Measurements from ENCODE around the gene GPX7.
"Not testable (repeated sequence)": the region's sequence is repeated elsewhere in the genome, so short reads cannot be mapped to it uniquely, and the experiment has no call there.

The GPX7 gene

DNA sequence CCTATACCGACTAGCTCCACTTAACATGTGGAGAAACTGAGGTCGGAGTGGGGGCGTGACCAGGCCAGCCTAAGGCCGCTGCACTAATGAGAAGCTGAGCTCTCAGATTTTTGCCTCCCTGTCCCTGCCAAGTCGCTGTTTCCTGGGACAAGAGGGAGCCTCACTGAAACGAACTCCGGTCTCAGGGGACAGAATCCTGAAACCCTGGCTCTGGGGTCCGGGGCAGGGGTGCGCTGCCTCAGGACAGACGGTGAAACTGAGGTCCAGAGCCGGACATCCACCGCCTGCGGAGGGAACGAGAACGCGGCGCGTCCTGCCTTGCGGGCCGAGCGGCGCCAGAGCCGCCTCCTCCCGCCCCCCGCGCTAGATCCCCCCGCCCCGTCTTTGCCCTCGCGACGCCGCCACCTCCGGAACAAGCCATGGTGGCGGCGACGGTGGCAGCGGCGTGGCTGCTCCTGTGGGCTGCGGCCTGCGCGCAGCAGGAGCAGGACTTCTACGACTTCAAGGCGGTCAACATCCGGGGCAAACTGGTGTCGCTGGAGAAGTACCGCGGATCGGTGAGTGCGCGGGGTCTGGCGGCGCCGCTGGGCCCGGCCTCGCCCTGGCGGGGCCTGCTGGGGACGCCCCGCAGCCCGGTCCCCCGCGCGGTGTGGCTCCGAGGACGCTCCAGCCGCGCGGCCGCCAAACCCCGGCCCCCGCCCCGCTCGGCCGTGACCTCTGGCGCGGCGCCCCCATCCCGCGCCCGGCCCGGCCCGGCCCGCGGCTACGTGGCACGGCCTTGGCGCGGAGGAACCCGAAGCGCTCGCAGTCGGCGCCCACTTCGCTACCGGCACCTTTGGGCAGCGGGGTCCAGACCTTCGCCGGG is at the start of gene GPX7:
GPX7 (plus strand) TSS at position 381 of the 865 bp plus-strand sequence; CDS start at position 420, 39 bp downstream.
- DNase-seq (ENCODE audit: low read depth), result peak; percentile 14

DNA sequence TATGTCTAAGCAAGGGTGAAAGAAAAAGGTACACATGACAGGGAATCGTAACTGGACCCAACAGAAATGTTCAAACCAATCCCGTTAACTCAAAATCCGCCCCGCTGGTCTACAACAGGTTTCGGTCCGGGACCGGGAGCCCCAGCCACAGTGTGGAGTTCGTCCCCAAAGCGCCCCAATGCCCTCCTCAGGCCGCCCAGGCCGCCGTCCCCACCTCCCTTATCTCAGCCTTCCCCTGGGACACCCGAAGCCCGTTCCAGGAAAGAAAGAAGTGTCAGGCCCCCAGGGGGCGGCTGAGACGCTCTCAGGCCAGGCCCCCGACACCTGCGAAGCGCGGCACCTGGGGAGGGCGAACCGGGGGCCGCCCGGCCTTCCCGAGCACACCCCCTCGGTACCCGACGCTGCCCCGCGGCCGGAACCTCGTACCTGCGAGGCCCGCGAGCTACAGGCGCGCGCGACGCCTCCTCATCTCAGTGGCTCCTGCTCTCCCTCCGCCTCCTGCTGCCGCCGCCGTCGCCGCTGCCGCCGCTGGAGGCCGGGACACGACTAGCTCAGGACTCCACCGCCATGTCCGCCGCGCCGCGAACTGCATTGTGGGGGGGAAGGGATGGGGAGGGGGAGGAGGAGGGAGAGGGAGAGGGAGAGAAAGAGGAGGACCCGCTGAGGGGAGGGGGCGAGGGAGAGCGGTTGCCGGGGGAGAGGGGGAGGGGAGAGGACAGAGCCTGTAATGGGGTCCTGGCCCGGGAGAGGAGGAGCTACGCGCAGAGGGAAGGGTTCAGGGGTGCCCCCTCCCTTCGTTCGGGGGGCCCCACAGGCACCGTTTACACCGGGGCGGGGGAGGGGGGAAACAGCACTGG is 49.4 kb upstream of the GPX7 start, which contains the start of gene TUT4:
TUT4 (minus strand) TSS at position 588 of the 857 bp plus-strand sequence. CDS start 26,812 bp downstream, outside the sequence.
- peak; percentile 46 for DNase-seq (ENCODE audit: low read depth)

DNA sequence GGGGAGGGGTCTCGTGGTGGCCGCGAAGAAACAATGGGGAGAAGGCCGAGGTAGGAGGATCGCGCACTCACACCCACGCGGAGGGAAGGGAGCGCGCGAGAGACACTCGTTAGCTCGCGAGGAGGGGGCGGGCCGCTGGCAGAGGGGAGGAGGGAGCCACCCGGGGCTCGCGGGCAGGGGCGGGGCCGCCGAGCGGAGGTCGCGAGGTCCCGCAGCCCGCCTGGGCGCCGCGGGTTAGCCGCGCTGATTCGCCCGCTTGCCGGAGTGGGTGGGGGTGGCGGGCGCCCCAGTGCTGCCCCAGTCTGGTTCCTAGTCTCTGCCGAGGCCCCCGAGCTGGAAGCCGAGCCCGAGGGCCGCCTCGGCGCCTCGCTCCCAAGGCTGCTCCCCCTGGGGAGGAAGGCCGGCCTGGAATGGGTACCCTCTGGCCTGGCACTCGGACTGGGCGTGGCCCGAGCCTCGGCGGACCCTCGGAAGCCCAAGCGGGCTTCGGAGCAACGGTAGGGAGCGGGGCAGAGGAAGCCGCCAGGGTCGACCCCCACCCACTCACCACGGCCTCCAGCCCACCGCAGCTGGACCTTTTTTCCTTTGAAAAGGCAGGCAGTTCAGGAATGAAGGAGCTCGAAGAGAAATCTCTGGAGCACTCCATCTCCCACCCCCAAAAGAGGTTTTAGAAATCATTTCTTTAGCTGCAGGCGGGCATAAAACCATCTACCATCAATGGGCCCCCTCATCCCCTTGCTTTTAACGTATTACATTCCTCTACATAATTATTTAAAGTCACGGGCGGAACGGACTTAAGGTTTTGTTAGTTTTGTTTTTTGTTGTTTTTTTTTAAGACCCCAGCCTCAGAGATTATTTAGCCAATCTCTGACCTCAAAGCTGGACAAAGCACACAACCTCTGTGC is 48.6 kb upstream of the GPX7 start:
- DNase-seq (ENCODE audit: low read depth), result peak; percentile 75

DNA sequence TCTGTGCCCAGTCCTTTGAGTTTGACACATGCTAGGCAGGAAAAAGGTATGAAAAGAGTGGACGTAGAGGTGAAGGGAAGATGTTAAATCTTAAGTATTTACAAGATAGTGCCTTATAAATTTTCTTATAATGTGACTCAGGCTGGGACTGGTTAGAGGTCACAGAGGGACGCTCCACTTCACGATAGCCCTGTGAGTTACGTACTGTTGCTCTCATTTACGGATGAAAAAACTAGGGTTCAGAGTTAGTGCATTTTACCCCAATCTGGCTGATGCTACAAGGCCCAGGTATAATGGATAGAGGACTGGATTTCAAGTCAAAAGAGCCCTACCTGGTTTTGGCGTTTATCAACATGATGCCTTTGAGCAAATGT is 47.9 kb upstream of the GPX7 start:
- no peak for DNase-seq (ENCODE audit: low read depth)

DNA sequence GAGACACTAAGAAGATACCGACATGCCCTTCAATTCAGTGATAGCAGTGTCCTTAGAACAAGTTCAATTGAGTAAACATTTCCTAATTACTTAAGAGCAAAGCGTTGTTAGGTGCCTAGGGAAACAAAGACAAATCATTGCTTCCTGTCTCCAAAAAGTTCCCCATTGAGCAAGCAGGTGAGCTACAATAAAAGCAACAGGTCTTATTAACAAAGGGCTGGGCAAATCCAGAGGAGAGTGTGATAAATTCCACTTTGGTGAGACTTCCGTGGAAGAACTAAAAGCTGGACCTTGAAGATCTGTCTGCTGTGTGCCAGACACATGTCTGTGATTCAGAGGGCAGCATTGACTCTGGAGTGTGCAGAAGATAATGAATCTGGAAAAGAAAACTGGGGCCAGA is 47.4 kb upstream of the GPX7 start:
- DNase-seq (ENCODE audit: low read depth), result no peak

DNA sequence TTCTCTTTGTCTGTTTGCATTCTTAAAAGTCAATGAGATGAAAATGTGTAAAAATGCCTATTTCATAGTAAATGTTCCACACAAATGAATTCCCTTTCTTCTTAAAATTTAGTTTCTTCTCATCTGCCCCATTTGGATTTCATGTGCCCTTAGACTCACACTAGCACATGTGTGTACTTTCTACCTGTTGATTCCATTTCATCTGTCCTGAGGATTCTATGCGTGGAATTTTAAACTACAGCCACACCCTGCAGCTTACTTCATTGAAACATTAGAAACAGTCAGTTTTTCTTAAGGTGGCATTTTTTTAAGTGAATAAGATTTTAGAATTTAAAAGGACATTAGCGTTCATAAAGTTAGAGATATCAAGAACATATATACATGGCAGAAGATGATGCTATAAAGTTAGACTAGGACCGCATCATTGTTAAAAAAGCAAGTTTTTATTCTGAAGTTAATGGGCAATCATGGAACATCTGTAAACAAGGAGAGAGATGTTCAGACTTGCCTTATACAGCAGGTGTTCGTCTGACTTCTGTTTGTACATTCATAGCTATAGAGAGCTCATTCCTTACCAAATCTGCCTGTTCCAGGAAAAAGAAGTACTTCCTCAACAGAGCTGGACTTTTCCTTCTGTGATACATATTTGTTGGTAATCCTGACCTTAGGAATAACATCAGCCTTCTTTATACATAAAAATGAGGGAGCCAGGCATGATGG is 45.4 kb upstream of the GPX7 start:
- no peak for DNase-seq (ENCODE audit: low read depth)

DNA sequence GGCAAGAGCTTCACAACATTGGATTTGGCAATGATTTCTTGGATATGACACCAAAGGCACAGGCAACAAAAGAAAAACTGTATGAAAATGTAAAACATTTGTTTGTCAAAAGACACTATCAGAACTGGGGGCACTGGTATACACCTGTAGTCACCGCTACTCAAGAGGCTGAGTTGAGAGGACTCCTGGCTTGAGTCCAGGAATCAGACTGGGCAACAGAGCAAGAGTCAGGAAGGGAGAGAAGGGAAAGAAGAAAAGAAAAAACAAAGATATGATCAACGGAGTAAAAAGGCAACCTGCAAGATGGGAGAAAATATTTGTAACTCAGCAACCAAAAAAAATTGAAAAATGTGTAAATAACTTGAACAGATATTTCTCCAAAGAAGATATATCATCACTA is 43.2 kb upstream of the GPX7 start:
- no peak for DNase-seq (ENCODE audit: low read depth)

DNA sequence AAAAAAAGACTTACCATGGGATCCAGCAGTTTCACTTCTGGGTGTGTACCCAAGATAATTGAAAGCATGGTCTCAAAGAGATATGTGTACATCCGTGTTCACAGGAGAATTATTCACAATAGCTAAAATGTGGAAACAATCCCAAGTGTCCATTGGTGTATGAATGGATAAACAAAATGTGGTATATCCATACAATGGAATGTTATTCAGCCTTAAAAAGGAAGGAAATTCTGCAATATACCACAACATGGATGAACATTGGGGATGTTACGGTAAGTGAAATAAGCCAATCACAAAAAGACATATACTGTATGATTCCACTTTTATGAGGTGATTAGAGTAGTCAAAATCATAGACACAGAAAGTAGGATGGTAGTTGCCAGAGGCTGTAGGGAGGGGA is 42.3 kb upstream of the GPX7 start:
- DNase-seq (ENCODE audit: low read depth), result no peak

DNA sequence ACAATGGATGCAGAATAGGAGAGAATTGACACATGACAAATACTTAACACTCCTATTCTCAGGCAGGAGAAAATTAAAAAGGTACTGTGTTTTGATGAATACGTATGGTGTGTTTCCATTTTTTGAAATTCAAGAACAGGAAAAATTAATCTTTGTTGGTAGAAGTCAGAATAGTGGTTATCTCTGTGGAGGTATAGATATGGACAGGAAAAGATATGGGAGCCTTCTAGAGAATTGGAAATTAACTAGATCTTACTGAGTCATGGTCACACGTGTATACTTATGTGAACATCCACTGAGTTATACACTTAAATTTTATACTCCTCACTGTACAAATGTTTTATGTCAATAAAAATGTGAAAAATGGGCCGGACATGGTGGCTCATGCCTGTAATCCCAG is 39.4 kb upstream of the GPX7 start:
- DNase-seq (ENCODE audit: low read depth), result no peak

DNA sequence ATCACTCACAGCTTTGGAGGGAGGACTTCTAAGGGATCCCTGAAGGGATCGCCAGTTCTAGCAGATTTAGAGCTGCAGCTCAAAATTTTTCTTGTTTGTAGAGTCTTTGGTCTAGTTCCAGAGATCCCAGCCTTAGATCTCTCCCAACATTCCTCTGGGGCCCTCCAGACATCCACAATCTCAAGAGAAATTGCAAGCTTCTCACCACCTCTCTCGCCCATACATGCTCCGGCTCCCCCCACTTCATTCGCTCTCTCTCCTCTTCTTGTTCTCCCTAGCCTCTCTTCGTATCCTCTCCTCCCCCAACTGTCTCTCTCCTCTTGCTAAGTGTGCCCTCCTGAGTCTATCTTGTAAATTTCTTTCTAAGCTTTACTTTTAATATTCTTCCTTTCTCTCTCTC is 34.2 kb upstream of the GPX7 start:
- DNase-seq (ENCODE audit: low read depth), result no peak

DNA sequence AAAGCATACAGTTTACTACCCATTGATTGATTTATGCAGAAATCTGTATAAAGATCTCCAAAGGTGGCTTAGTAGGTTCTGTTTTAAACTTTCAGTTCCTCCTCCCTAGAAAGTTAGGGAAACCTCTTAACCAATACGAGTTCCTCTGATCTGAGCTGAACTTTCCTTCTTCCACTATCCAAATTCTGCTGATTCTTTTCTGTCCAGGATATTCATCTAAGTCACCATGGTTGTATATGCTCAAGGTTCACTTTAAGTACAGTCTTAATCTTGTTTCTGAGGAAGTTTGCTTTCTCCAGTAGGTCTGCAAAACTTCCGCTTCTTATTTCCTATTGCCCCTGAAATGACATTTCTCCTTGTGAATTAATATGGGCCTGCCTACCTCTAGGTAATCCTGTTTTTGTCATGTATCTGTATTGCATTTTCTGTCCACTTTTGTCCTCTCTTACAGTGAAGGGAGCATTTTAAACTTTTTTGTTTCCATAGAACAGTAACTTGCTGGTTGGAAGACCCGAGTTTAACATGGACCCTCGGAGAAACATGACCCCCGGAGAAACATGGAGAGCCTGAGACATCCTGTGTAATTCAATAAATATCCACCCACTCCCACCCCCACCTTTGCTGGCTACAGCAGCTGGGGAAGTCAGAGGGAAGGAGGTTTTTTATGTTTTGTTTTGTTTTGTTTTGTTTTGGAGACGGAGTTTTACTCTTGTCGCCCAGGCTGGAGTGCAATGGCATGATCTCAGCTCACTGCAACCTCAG is 32.5 kb upstream of the GPX7 start:
- DNase-seq (ENCODE audit: low read depth), result no peak

DNA sequence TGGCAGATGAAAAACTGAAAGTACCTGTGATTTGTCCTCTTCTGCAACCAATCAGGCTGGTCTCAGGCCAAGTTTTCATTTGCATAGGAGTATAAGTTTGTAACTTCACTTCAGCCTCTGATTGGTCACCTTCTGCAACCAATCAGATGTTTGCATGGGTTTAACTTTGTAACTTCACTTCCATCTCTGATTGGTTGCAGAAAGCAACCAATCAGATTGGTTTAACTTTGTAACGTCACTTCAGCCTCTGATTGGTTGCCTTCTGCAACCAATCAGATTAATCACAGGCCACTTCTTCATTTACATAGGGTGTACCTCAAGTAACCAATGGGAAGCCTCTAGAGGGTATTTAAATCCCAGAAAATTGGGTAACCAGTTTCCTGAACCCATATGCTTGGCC is 30.4 kb upstream of the GPX7 start:
- no peak for DNase-seq (ENCODE audit: low read depth)

DNA sequence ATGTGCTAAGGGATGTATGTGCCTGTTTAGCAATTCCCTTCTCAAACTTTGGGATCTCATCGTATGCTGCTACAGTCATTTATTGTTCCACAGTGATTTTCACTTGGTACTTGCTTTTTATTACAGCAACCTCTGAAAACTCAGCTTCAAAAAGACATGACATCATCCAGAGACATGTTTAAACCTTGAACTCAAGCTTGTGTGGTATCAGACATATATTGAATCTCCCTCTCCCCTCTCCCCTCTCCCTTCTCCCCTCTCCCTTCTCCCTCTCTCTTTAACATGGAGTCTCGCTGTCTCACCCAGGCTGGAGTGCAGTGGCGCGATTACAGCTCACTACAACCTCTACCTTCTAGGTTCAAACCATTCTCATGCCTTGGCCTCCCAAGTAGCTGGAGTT is 29.8 kb upstream of the GPX7 start:
- DNase-seq (ENCODE audit: low read depth), result no peak

DNA sequence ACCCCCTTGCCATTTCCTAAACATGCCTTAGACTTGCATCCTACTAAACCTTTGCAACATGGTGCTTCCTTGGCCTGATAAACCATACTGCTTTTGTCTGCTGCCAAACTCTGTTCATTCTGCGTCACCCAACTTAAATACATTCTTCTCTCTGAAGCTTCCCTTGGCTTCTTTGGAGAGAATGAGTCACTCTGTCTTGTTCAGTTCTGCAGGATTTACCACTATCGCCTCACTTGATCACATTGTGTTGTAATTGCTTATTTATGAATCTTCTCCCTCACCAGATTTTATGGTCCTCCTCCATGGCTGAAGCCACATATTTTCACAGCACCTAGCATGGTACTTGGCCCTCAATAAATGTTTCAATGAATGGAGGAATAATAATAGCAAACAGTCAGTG is 27.6 kb upstream of the GPX7 start:
- DNase-seq (ENCODE audit: low read depth), result no peak

DNA sequence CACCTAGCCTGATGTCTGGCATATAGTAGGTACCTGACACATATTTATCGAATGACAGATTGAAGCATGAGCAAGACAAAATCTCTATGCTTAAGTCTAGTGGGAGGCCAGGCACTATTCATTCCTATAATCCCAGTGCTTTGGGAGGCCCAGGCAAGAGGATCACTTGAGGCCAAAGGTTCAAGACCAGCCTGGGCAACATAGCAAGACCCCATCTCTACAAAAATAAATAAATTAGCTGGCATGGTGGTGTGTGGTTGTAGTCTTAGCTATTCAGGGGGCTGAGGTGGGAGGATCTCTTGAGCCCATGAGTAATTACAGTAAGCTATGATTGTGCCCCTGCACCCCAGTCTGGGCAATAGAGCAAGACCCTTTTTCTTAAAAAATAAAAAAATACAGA is 26.1 kb upstream of the GPX7 start:
- no peak for DNase-seq (ENCODE audit: low read depth)

DNA sequence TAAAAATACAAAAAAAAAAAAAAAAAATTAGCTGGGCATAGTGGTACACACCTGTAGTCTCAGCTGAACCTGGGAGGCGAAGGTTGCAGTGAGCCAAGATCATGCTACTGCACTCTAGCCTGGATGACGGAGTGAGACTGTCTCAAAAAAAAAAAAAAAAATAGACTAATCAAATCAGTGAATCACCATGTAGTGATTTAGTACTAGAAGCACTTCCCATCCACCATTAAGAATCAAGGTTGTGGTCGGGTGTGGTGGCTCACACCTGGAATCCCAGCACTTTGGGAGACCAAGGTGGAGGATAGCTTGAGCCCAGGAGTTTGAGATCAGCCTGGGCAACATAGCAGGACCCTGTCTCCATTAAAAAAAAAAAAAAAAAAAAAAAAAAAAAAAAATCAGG is 24.1 kb upstream of the GPX7 start:
- not testable (repeated sequence) for DNase-seq (ENCODE audit: low read depth)

DNA sequence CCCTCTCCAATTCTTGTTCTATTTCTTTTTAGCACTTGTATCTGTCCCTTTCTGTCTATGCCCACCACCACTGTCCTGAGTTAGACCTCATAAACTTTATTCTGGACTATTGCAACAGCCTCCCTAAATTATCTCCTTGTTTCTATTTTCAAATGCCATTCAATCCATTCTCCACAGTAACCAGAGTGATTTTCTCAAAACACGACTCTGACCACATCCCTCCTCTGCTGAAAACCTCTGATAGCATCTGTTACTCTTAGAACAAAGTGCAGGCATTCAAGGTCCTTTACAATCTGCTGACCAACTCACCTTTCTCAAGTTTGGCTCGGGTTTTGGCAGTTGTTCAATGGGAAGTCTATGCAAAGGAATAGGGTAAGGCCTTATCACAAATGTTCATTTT is 22.8 kb upstream of the GPX7 start:
- no peak for DNase-seq (ENCODE audit: low read depth)

DNA sequence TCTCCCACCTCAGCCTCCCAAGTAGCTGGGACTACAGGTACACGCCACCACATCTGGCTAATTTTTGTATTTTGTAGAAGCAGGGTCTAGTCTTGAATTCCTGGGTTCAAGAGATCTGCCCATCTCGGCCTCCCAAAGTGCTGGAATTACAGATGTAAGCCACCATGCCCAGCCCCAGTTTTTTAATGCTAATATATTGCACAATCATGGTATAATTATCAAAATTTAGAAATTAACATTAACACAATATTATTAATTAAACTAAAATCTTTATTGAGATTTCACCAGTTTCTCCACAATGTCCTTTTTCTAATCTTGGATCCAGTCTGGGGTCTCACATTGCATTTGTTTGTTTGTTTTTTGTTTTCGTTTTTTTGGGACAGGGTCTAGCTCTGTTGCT is 21.9 kb upstream of the GPX7 start:
- DNase-seq (ENCODE audit: low read depth), result no peak

DNA sequence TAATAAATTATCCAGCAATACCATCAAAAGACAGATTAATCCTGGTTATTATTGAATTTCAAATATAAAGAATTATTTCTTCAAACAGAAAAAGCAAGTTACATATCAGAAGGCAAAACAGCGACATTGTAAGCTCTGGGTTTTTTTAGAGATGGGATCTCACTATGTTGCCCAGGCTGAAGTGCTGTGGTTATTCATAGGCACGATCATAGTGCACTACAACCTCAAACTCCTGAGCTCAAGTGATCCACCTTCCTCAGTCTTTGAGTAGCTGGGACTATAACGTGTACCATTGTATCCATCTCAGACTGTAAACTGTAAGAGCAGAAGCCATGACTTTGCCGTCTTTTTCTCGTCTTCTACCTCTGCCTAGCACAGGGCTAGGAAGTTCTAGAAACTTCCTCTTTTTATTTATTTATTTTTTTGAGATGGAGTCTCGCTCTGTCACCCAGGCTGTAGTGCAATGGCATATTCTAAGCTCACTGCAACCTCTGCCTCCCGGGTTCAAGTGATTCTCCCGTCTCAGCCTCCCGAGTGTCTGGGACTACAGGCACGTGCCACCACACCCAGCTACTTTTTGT is 20.0 kb upstream of the GPX7 start:
- DNase-seq (ENCODE audit: low read depth), result no peak

DNA sequence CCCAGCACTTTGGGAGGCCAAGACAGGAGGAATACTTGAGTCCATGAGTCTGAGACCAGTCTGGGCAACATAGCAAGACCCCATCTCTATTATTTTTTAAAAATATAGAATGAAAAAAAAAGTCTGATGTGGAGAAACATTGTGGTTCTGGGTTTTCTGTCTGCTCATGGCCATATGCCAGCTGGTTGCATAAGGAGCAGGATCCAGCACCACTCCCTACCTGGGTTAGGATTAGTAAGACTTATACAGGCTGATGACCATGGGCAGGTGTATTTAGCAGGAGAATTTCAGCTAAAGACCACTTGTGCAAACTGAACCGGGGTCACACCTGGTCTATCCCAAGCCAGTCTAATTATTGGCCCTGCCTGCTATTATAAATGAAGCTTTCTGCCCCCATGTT is 16.7 kb upstream of the GPX7 start:
- no peak for DNase-seq (ENCODE audit: low read depth)
